GM12878 (cell line): ENCODE results near the gene NID1. TPM values are rescaled to one million over a fixed set of nuclear protein-coding genes. Genes with fewer than 3 reads are reported as not detected.

Source experiments
- ATAC-seq: fragments of 200-7000 bp; cut with Tn5 transposase; 3 replicates; pipeline ENCODE4 v1.9.1; 2020; ENCODE audit warnings: mild to moderate bottlenecking, moderate library complexity
- BruUV-seq: library from RNA; stranded (reverse); fragments of 400-500 nt; replicated peaks from 2 replicates; lab custom pipeline; 2021; lab: Mats Ljungman, UMichigan
- CTCF ChIA-PET: fragments of 300-600 bp; sonication (Branson Sonifier 250); formaldehyde crosslinking; extraction: SDS; loops from one replicate; lab custom pipeline; 2021; ENCODE audit warnings: inconsistent platforms; lab: Yijun Ruan, JAX
- POLR2A ChIA-PET: fragments of 350-600 bp; formaldehyde crosslinking; extraction: SDS; loops from one replicate; lab custom pipeline; 2021; ENCODE audit warnings: inconsistent platforms; lab: Charles Lee
- RAD21 ChIA-PET: fragments of 300-600 bp; sonication (Branson Sonifier 250); formaldehyde crosslinking; loops from one replicate; lab custom pipeline; 2023; ENCODE audit warnings: antibody characterized with exemption; ENCODE audit not compliant: unreplicated experiment; lab: Charles Lee
- SMC1A ChIA-PET: fragments of 300-600 bp; sonication (Branson Sonifier 250); formaldehyde crosslinking; loops from one replicate; lab custom pipeline; 2023; ENCODE audit not compliant: unreplicated experiment, uncharacterized antibody; lab: Charles Lee
- DNase-seq: peaks from one replicate; pipeline ENCODE4 v3.0.0-alpha.2; 2011; ENCODE audit warnings: low read depth, low spot score
- FAIRE-seq: peaks from 3 replicates; lab custom pipeline; 2011; peaks lifted over from hg19 to GRCh38; lab: Jason Lieb, UNC
- H2AFZ ChIP-seq: 2 replicates; pipeline ENCODE4 v1.6.0; 2011; ENCODE audit warnings: low read depth, low read length, control low read depth; ENCODE audit not compliant: control insufficient read depth
- H3K27ac ChIP-seq: 2 replicates; pipeline ENCODE4 v1.5.1; 2011; ENCODE audit warnings: control low read depth; ENCODE audit not compliant: control insufficient read depth, insufficient read depth
- H3K27me3 ChIP-seq, 2 experiments: replicated peaks in 1 of 2; 2 replicates each; pipeline versions ENCODE4 v1.6.0 to v1.6.1; 2011; ENCODE audit warnings: low read length in 1 of 2; ENCODE audit not compliant: control insufficient read depth in 2 of 2, insufficient read depth in 2 of 2
- H3K36me3 ChIP-seq, 2 experiments: 2 replicates each; pipeline ENCODE4 v1.5.1; 2011; ENCODE audit warnings: low read length in 1 of 2; ENCODE audit not compliant: control insufficient read depth in 2 of 2, insufficient read depth in 2 of 2
- H3K4me1 ChIP-seq: 2 replicates; pipeline ENCODE4 v1.6.1; 2011; ENCODE audit warnings: mild to moderate bottlenecking, low read length, moderate library complexity, mixed read lengths; ENCODE audit not compliant: control insufficient read depth, insufficient read depth
- H3K4me2 ChIP-seq: 2 replicates; pipeline ENCODE4 v1.6.0; 2011; ENCODE audit warnings: control low read depth; ENCODE audit not compliant: control insufficient read depth, insufficient read depth
- H3K4me3 ChIP-seq: fragments of 200-600 bp; sonication (generic); 2 replicates; pipeline ENCODE4 v1.5.1; 2016
- H3K79me2 ChIP-seq: 2 replicates; pipeline ENCODE4 v1.6.0; 2011; ENCODE audit warnings: low read length; ENCODE audit not compliant: control insufficient read depth, insufficient read depth
- H3K9ac ChIP-seq: 2 replicates; pipeline ENCODE4 v1.8.0; 2011; ENCODE audit warnings: low read length, control low read depth, mixed read lengths; ENCODE audit not compliant: control insufficient read depth, insufficient read depth
- H3K9me3 ChIP-seq: replicated peaks from 3 replicates; pipeline ENCODE4 v1.5.1; 2011; ENCODE audit warnings: mild to moderate bottlenecking, low read length; ENCODE audit not compliant: control insufficient read depth, insufficient read depth
- H4K20me1 ChIP-seq: 2 replicates; pipeline ENCODE4 v1.6.0; 2011; ENCODE audit not compliant: control insufficient read depth, insufficient read depth
- CBX5 ChIP-seq: sonication (generic); IDR thresholded peaks from 2 replicates; pipeline ENCODE4 v1.6.1; 2016; ENCODE audit warnings: low read depth, moderate library complexity, mild to moderate bottlenecking, inconsistent platforms
- GABPA ChIP-seq: IDR thresholded peaks from 2 replicates; pipeline ENCODE4 v1.6.1; 2014; ENCODE audit warnings: antibody characterized with exemption, low read depth, mild to moderate bottlenecking, inconsistent platforms
- HCFC1 ChIP-seq: fragments of 150-350 bp; IDR thresholded peaks from 2 replicates; pipeline ENCODE4 v1.6.1; 2014; ENCODE audit warnings: low read length
- KDM1A ChIP-seq: fragments of 200-600 bp; sonication (generic); IDR thresholded peaks from 2 replicates; pipeline ENCODE4 v1.6.1; 2016; ENCODE audit warnings: borderline replicate concordance
- MLLT1 ChIP-seq: fragments of 450-650 bp; IDR thresholded peaks from 2 replicates; pipeline ENCODE4 v1.6.1; 2016; ENCODE audit warnings: mild to moderate bottlenecking
- NFIC ChIP-seq: IDR thresholded peaks from 2 replicates; pipeline ENCODE4 v1.6.1; 2012; ENCODE audit warnings: low read depth, mild to moderate bottlenecking, inconsistent platforms, low read length, moderate library complexity
- NFYA ChIP-seq: IDR thresholded peaks from 2 replicates; pipeline ENCODE4 v1.6.1; 2011; ENCODE audit warnings: low read depth, mild to moderate bottlenecking, low read length, improper control_type of control experiment, borderline replicate concordance
- NR2C1 ChIP-seq: fragments of 450-650 bp; IDR thresholded peaks from 2 replicates; pipeline ENCODE4 v1.6.1; 2017; ENCODE audit warnings: antibody characterized with exemption, mild to moderate bottlenecking, moderate library complexity
- NR2F1 ChIP-seq: fragments of 450-650 bp; conservative IDR thresholded peaks from 2 replicates; pipeline ENCODE4 v1.6.1; 2017; ENCODE audit warnings: mild to moderate bottlenecking
- TBL1XR1 ChIP-seq: IDR thresholded peaks from 2 replicates; pipeline ENCODE4 v1.6.1; 2012; ENCODE audit warnings: low read depth, low read length, improper control_type of control experiment
- WGBS: methylation state at CpG from one replicate; pipeline ENCODE4 v1.1.6; 2016; ENCODE audit warnings: low lambda C conversion rate; ENCODE audit not compliant: insufficient replicate concordance, insufficient coverage; ENCODE audit errors: missing lambda C conversion rate; 5-methylcytosine and 5-hydroxymethylcytosine counted together
- in situ Hi-C: fragments of 300-500 bp; cut with MboI; formaldehyde crosslinking; loops from 9 replicates; pipeline ENCODE4 v1.14.3; 2018; ENCODE audit warnings: mixed read lengths
- intact Hi-C: fragments of 100-400 bp; cut with micrococcal nuclease; formaldehyde crosslinking; loops from one replicate; pipeline ENCODE4 v1.14.2; 2022; ENCODE audit not compliant: unreplicated experiment
- polyA plus RNA-seq, 11 experiments: library from polyadenylated mRNA; depleted of rRNA in 4 of 11; unstranded in 6 of 11; stranded (reverse) in 5 of 11; fragments of >200 nt; fragmentation: Nextera tagmentation in 4 of 11; fragmentation: Illumina TruSeq in 1 of 11; extraction: Ambion mirVana in 4 of 11; extraction: Trizol in 1 of 11; gene quantifications; 1 replicate in 1 of 11; 2 replicates in 10 of 11; pipeline versions ENCODE4 v1.2.1 to v1.2.3, GENCODE V29; 2011 to 2016; ENCODE audit warnings: inconsistent platforms in 2 of 11, missing spikeins in 2 of 11, low read depth in 1 of 11
- total RNA-seq, 4 experiments: library from RNA; depleted of rRNA in 3 of 4; stranded (reverse); fragments of >200 nt in 3 of 4; fragmentation: Illumina TruSeq in 1 of 4; extraction: Trizol in 1 of 4; gene quantifications; 2 replicates each; pipeline versions ENCODE4 v1.2.1 to v1.2.3, GENCODE V29; 2013 to 2021
- TF ChIP-seq, protein P1 (sequence below): fragments of 450-650 bp; IDR thresholded peaks from 2 replicates; pipeline ENCODE4 v1.6.1; 2018; ENCODE audit warnings: borderline replicate concordance, mild to moderate bottlenecking; ENCODE audit not compliant: partially characterized antibody
- TF ChIP-seq, protein P2 (sequence below): fragments of 150-350 bp; IDR thresholded peaks from 2 replicates; pipeline ENCODE4 v1.6.1; 2014; ENCODE audit warnings: mild to moderate bottlenecking, low read depth, low read length
- TF ChIP-seq, protein P3 (sequence below): fragments of 450-650 bp; IDR thresholded peaks from 2 replicates; pipeline ENCODE4 v1.6.1; 2017; ENCODE audit warnings: mild to moderate bottlenecking

NID1 gene
- total and polyA plus RNA-seq, 10 of the 15 experiments (the other 5 are each of a cell fraction or from before 2014, with no cell fraction given): 4.2 to 25.7 (median 11.3) TPM

- no peak for TF ChIP-seq GABPA
- TF ChIP-seq, protein P1, sequence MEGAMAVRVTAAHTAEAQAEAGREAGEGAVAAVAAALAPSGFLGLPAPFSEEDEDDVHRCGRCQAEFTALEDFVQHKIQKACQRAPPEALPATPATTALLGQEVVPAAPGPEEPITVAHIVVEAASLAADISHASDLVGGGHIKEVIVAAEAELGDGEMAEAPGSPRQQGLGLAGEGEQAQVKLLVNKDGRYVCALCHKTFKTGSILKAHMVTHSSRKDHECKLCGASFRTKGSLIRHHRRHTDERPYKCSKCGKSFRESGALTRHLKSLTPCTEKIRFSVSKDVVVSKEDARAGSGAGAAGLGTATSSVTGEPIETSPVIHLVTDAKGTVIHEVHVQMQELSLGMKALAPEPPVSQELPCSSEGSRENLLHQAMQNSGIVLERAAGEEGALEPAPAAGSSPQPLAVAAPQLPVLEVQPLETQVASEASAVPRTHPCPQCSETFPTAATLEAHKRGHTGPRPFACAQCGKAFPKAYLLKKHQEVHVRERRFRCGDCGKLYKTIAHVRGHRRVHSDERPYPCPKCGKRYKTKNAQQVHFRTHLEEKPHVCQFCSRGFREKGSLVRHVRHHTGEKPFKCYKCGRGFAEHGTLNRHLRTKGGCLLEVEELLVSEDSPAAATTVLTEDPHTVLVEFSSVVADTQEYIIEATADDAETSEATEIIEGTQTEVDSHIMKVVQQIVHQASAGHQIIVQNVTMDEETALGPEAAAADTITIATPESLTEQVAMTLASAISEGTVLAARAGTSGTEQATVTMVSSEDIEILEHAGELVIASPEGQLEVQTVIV: no peak
- TF ChIP-seq CBX5: no peak
Observed at GRCh38 chr1:236067854-236068454, 3.1 kb upstream of the NID1 start (continued).

- H2AFZ ChIP-seq: peak overlapping the region; percentile 2; the same call in 1 of the 2 replicates
- intact Hi-C loops: loop anchor here (2.0 to 5.0 kb wide), 2 partner anchors 68 to 200 kb away; partner anchors contain the start of gene LYST
- DNase-seq (peak; percentile 85), ATAC-seq (peak; percentile 78), FAIRE-seq (peak; percentile 88)
- ChIA-PET POLR2A (interaction anchor here (0.5 to 4.3 kb wide), 10 partner anchors 9 to 562 kb away, joined by 3 to 22 read pairs (median 4); partner anchors contain the start of gene B3GALNT2), RAD21 (interaction anchor here (0.9 to 3.7 kb wide), 17 partner anchors 9 to 421 kb away, joined by 3 to 19 read pairs (median 4); no protein-coding TSS in a partner anchor), SMC1A (interaction anchor here (0.6 to 2.1 kb wide), 19 partner anchors 8 to 466 kb away, joined by 3 to 17 read pairs (median 4); no protein-coding TSS in a partner anchor), CTCF (interaction anchor here (0.6 to 2.4 kb wide), 6 partner anchors 9 to 224 kb away, joined by 3 to 16 read pairs (median 7); no protein-coding TSS in a partner anchor)
- peaks cover 12% of the 10 kb centered on the region for H3K4me1 ChIP-seq
- 1% methylated on average over 6 of the region's 6 CpGs for WGBS
- H3K4me2 ChIP-seq: peak overlapping the region; percentile 41
- H3K27ac ChIP-seq: peak overlapping the region; percentile 41
- H3K9me3 ChIP-seq: no peaks in the 10 kb centered on the region; the same call in 1 of the 3 replicates
- peaks cover 19% of the 10 kb centered on the region for H3K79me2 ChIP-seq
- H3K27me3 ChIP-seq: no peaks in the 10 kb centered on the region
- 0 out of 2 replicates have a peak overlapping the region, but pooled peaks have one; percentile 3 for H3K9ac ChIP-seq
- H3K4me3 ChIP-seq: peak overlapping the region; percentile 15; the same call in 1 of the 2 replicates
- H3K36me3 ChIP-seq: no peaks in the 10 kb centered on the region
- no TSS peak for BruUV-seq
- no peaks in the 10 kb centered on the region for H4K20me1 ChIP-seq
- in situ Hi-C loops: no loop called here
- no peak for TF ChIP-seq NFYA
- no peak for TF ChIP-seq KDM1A
- peak; percentile 93 for TF ChIP-seq TBL1XR1
- peak; percentile 26 for TF ChIP-seq NR2F1
- TF ChIP-seq, protein P2, sequence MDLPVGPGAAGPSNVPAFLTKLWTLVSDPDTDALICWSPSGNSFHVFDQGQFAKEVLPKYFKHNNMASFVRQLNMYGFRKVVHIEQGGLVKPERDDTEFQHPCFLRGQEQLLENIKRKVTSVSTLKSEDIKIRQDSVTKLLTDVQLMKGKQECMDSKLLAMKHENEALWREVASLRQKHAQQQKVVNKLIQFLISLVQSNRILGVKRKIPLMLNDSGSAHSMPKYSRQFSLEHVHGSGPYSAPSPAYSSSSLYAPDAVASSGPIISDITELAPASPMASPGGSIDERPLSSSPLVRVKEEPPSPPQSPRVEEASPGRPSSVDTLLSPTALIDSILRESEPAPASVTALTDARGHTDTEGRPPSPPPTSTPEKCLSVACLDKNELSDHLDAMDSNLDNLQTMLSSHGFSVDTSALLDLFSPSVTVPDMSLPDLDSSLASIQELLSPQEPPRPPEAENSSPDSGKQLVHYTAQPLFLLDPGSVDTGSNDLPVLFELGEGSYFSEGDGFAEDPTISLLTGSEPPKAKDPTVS: no peak
- TF ChIP-seq MLLT1: peak; percentile 57
- no peak for TF ChIP-seq NR2C1
- TF ChIP-seq, protein P3, sequence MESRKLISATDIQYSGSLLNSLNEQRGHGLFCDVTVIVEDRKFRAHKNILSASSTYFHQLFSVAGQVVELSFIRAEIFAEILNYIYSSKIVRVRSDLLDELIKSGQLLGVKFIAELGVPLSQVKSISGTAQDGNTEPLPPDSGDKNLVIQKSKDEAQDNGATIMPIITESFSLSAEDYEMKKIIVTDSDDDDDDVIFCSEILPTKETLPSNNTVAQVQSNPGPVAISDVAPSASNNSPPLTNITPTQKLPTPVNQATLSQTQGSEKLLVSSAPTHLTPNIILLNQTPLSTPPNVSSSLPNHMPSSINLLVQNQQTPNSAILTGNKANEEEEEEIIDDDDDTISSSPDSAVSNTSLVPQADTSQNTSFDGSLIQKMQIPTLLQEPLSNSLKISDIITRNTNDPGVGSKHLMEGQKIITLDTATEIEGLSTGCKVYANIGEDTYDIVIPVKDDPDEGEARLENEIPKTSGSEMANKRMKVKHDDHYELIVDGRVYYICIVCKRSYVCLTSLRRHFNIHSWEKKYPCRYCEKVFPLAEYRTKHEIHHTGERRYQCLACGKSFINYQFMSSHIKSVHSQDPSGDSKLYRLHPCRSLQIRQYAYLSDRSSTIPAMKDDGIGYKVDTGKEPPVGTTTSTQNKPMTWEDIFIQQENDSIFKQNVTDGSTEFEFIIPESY: no peak
- peak; percentile 65; the same call in 1 of the 2 replicates for TF ChIP-seq NFIC
- no peak for TF ChIP-seq HCFC1
Observed at GRCh38 chr1:236066828-236067386, 2.0 kb upstream of the NID1 start.
